K562 (cell line): ENCODE results near the gene SIGLEC7. TPM values are rescaled to one million over a fixed set of nuclear protein-coding genes. Genes with fewer than 3 reads are reported as not detected.

Source experiments
- ATAC-seq: fragments of 200-7000 bp; cut with Tn5 transposase; 3 replicates; pipeline ENCODE4 v1.9.1; 2020; ENCODE audit warnings: moderate library complexity
- BruUV-seq: library from RNA; stranded (reverse); fragments of 400-500 nt; replicated peaks from 2 replicates; lab custom pipeline; 2021; lab: Mats Ljungman, UMichigan
- CTCF ChIA-PET: fragments of 300-600 bp; formaldehyde crosslinking; extraction: SDS; loops from one replicate; lab custom pipeline; 2021; ENCODE audit warnings: low intra/inter-chr PET ratio; lab: Yijun Ruan, JAX
- POLR2A ChIA-PET: fragments of 300-600, 350-650 bp; sonication (Branson Sonifier 250); formaldehyde crosslinking; extraction: SDS; loops from one replicate; lab custom pipeline; 2021; ENCODE audit warnings: antibody characterized with exemption, inconsistent platforms; lab: Yijun Ruan, JAX
- DNase-seq, 4 experiments: peaks; one replicate each; pipeline versions ENCODE4 v3.0.0 to v3.0.0-alpha.2; 2011 to 2018; ENCODE audit warnings: low spot score in 3 of 4, mixed read lengths in 3 of 4; ENCODE audit errors: extremely low read depth in 1 of 4
- FAIRE-seq: peaks from 2 replicates; lab custom pipeline; 2011; peaks lifted over from hg19 to GRCh38; lab: Jason Lieb, UNC
- H2AFZ ChIP-seq: 2 replicates; pipeline ENCODE4 v1.6.0; 2011; ENCODE audit warnings: low read depth, low read length, control low read depth, inconsistent platforms
- H3K27ac ChIP-seq: fragments of 200-600 bp; 3 replicates; pipeline ENCODE4 v1.8.0; 2011; ENCODE audit warnings: low read depth, mild to moderate bottlenecking, control low read depth, inconsistent platforms, low read length, moderate library complexity, mixed read lengths; ENCODE audit errors: extremely low read depth
- H3K27me3 ChIP-seq, 2 experiments: fragments of 300-600 bp in 1 of 2; 2 replicates in 1 of 2; 3 replicates in 1 of 2; pipeline versions ENCODE4 v1.6.0 to v1.8.0; 2011; ENCODE audit warnings: inconsistent platforms in 2 of 2, low read length in 2 of 2, mild to moderate bottlenecking in 1 of 2, mixed read lengths in 1 of 2, moderate library complexity in 1 of 2; ENCODE audit not compliant: control insufficient read depth in 2 of 2, insufficient read depth in 2 of 2
- H3K36me3 ChIP-seq: fragments of 300-600 bp; 3 replicates; pipeline ENCODE4 v1.8.0; 2011; ENCODE audit warnings: mild to moderate bottlenecking, low read length, inconsistent platforms; ENCODE audit not compliant: control insufficient read depth, insufficient read depth
- H3K4me1 ChIP-seq, 2 experiments: fragments of 200-600 bp in 1 of 2; replicated peaks in 1 of 2; 2 replicates in 1 of 2; 3 replicates in 1 of 2; pipeline versions ENCODE4 v1.5.1 to v1.8.0; 2011; ENCODE audit warnings: inconsistent platforms in 2 of 2, low read length in 2 of 2, mild to moderate bottlenecking in 1 of 2, mixed read lengths in 1 of 2, moderate library complexity in 1 of 2; ENCODE audit not compliant: control insufficient read depth in 2 of 2, insufficient read depth in 2 of 2
- H3K4me2 ChIP-seq: 2 replicates; pipeline ENCODE4 v1.6.1; 2011; ENCODE audit warnings: low read length, control low read depth, inconsistent platforms, mixed read lengths; ENCODE audit not compliant: insufficient read depth
- H3K4me3 ChIP-seq: fragments of 200-600 bp; sonication (generic), shearing (Covaris generic); 2 replicates; pipeline ENCODE4 v1.5.1; 2016; ENCODE audit warnings: control low read depth, inconsistent platforms
- H3K79me2 ChIP-seq: fragments of 200-600 bp; 3 replicates; pipeline ENCODE4 v1.8.0; 2011; ENCODE audit warnings: low read length, inconsistent platforms; ENCODE audit not compliant: control insufficient read depth, insufficient read depth
- H3K9ac ChIP-seq, 2 experiments: 2 replicates each; pipeline versions ENCODE4 v1.6.0 to v1.6.1; 2011; ENCODE audit warnings: low read depth in 2 of 2, low read length in 2 of 2, control low read depth in 1 of 2, inconsistent platforms in 1 of 2, mild to moderate bottlenecking in 1 of 2, mixed read lengths in 1 of 2; ENCODE audit not compliant: insufficient read depth in 1 of 2
- H3K9me1 ChIP-seq: one replicate; pipeline ENCODE4 v1.6.0; 2011; ENCODE audit warnings: inconsistent platforms, mild to moderate bottlenecking, low read length, moderate library complexity; ENCODE audit not compliant: control insufficient read depth, insufficient read depth
- H3K9me3 ChIP-seq: replicated peaks from 2 replicates; pipeline ENCODE4 v1.5.1; 2011; ENCODE audit warnings: low read depth, low read length, inconsistent platforms; ENCODE audit not compliant: control insufficient read depth, insufficient read depth
- H4K20me1 ChIP-seq: replicated peaks from 2 replicates; pipeline ENCODE4 v1.6.1; 2011; ENCODE audit warnings: low read length, inconsistent platforms, mixed read lengths; ENCODE audit not compliant: control insufficient read depth, insufficient read depth
- CBX1 ChIP-seq: sonication (generic); IDR thresholded peaks from 2 replicates; pipeline ENCODE4 v1.6.1; 2016; ENCODE audit warnings: antibody characterized with exemption, low read depth, mild to moderate bottlenecking
- LARP7 ChIP-seq: fragments of 450-650 bp; IDR thresholded peaks from 2 replicates; pipeline ENCODE4 v1.6.1; 2016
- RAD21 ChIP-seq, 2 experiments: fragments of 250-450 bp in 1 of 2; fragments of 450-650 bp in 1 of 2; sonication (Bioruptor Pico) in 1 of 2; formaldehyde crosslinking in 1 of 2; IDR thresholded peaks in 1 of 2; conservative IDR thresholded peaks in 1 of 2; 2 replicates each; pipeline versions ENCODE4 v1.4.0 to v1.8.0; 2020 to 2022; ENCODE audit warnings: mild to moderate bottlenecking in 2 of 2, moderate library complexity in 1 of 2
- SIX5 ChIP-seq, 2 experiments: IDR thresholded peaks; 2 replicates each; pipeline ENCODE4 v1.6.1; 2011; ENCODE audit warnings: low read length in 2 of 2, borderline replicate concordance in 1 of 2, low read depth in 1 of 2, mild to moderate bottlenecking in 1 of 2, moderate library complexity in 1 of 2; ENCODE audit not compliant: insufficient read depth in 1 of 2
- TEAD1 ChIP-seq, 2 experiments: fragments of 450-650 bp in 1 of 2; sonication (generic) in 1 of 2; formaldehyde crosslinking; IDR thresholded peaks; 2 replicates each; pipeline versions ENCODE4 v1.4.0 to v1.8.0; 2020 to 2022; ENCODE audit warnings: mild to moderate bottlenecking in 2 of 2, missing genetic modification reagents in 1 of 2
- ZNF384 ChIP-seq: IDR thresholded peaks from 2 replicates; pipeline ENCODE4 v1.6.1; 2012; ENCODE audit warnings: low read depth, low read length, improper control_type of control experiment
- WGBS: fragments of 100-300 bp; shearing (Covaris generic); methylation state at CpG from one replicate; pipeline ENCODE4 v1.1.6; 2016; ENCODE audit warnings: low coverage, mixed read lengths; ENCODE audit not compliant: insufficient coverage; ENCODE audit errors: missing lambda C conversion rate; 5-methylcytosine and 5-hydroxymethylcytosine counted together
- in situ Hi-C: fragments of 300-500 bp; cut with MboI; formaldehyde crosslinking; loops from 4 replicates; pipeline ENCODE4 v1.15.0; 2018; ENCODE audit warnings: inconsistent platforms, mixed read lengths
- intact Hi-C: fragments of 100-400 bp; cut with micrococcal nuclease; formaldehyde crosslinking; loops from 2 replicates; pipeline ENCODE4 v1.14.2; 2022
- polyA plus RNA-seq, 8 experiments: library from polyadenylated mRNA; depleted of rRNA in 4 of 8; stranded (reverse) in 5 of 8; unstranded in 3 of 8; fragments of >200 nt; fragmentation: Nextera tagmentation in 2 of 8; fragmentation: Illumina TruSeq in 1 of 8; extraction: Ambion mirVana in 2 of 8; extraction: Trizol in 1 of 8; gene quantifications; 2 replicates each; pipeline versions ENCODE4 v1.2.1 to v1.2.3, GENCODE V29; 2011 to 2014; ENCODE audit warnings: inconsistent platforms in 1 of 8, missing spikeins in 1 of 8
- total RNA-seq, 7 experiments: library from RNA; depleted of rRNA in 6 of 7; stranded (reverse); fragments of >200 nt in 6 of 7; fragmentation: Illumina TruSeq in 2 of 7; extraction: Trizol in 2 of 7; gene quantifications; 2 replicates each; pipeline versions ENCODE4 v1.2.1 to v1.2.3, GENCODE V29; 2011 to 2021; ENCODE audit warnings: low replicate concordance in 1 of 7
- TF ChIP-seq, protein P1 (sequence below), 3 experiments: IDR thresholded peaks in 2 of 3; conservative IDR thresholded peaks in 1 of 3; 2 replicates each; pipeline ENCODE4 v1.5.1; 2011 to 2012; ENCODE audit warnings: low read length in 3 of 3, mild to moderate bottlenecking in 3 of 3, control low read depth in 2 of 3, improper control_type of control experiment in 1 of 3, inconsistent platforms in 1 of 3, low read depth in 1 of 3, mixed read lengths in 1 of 3, moderate library complexity in 1 of 3; ENCODE audit not compliant: insufficient read depth in 2 of 3

The SIGLEC7 gene
- total and polyA plus RNA-seq, 9 of the 15 experiments (the other 6 are each of a cell fraction or from before 2014, with no cell fraction given) = 0.10 to 0.12 TPM; not detected in 7

DNA sequence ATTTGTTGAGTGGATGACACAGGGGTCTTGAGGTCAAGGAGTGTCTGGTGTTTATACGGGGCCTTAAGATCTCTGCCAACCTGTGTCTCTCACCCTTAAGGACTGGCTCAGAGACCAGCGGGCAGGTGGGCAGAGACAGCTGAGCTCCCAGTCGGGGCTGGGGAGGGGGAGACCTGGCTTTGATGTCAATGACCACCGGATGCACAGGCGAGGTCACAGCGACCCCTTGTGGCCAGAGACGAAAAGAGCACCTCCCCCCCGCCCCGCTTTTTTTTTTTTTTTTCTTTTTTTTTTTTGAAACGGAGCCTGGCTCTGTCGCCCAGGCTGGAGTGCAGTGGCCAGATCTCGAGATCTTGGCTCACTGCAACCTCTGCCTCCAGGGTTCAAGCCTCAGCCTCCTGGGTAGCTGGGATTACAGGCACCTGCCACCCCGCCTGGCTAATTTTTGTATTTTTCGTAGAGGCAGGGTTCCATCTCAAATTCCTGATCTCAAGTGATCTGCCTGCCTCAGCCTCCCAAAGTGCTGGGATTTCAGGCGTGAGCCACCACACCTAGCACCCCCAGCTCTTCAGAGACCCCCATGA lies 47.3 kb upstream of the SIGLEC7 start (continued):
- TF ChIP-seq TEAD1 (CRISPR knock-in tag; IDR thresholded peaks at IDR 0.05) (no peak), ZNF384 (peak; percentile 99), LARP7 (no peak), CBX1 (no peak)
- TF ChIP-seq, protein P1, sequence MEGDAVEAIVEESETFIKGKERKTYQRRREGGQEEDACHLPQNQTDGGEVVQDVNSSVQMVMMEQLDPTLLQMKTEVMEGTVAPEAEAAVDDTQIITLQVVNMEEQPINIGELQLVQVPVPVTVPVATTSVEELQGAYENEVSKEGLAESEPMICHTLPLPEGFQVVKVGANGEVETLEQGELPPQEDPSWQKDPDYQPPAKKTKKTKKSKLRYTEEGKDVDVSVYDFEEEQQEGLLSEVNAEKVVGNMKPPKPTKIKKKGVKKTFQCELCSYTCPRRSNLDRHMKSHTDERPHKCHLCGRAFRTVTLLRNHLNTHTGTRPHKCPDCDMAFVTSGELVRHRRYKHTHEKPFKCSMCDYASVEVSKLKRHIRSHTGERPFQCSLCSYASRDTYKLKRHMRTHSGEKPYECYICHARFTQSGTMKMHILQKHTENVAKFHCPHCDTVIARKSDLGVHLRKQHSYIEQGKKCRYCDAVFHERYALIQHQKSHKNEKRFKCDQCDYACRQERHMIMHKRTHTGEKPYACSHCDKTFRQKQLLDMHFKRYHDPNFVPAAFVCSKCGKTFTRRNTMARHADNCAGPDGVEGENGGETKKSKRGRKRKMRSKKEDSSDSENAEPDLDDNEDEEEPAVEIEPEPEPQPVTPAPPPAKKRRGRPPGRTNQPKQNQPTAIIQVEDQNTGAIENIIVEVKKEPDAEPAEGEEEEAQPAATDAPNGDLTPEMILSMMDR (IDR thresholded peaks at IDR 0.05 in 2 of 3, conservative IDR thresholded peaks at IDR 0.05 in 1 of 3; ENCODE audit: insufficient read depth in 2 of 3, low read depth in 1 of 3, low read length in 3 of 3) = peak; percentile 83 to 87 (median 86)

DNA sequence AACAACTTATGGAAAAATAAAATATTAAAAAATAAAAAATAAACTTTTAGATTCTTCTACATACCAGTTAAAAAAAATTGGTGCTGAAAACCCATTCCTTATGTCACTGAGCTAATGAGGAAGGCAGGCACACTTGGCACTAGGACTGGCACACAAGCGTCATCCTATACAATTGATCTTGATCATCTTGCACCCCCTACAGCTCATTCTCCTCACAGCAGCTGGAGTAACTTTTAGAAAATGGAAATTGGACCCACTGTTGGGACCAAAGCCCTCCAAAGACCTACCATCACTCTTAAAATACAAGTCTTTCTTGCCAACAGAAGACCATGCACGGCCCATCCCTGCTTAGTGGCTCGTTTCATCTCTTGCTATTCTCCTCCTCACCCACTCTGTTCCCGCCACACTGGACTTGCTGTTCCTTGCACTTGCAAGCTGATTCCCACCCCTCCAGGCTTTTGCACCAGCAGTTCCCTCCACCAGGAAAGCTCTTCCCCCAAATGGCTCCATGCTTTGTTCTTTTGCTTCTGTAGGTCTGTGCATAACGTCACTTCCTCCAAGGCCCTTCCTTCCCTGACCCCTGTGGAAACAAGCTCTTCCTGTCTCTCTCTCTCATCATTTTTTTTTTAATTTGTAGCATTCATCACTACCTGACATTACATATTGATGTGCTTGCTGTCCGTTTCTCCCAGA lies 45.5 kb upstream of the SIGLEC7 start:
- Histone ChIP-seq H3K9me1 (peaks cover 5% of the 10 kb centered on the region), H3K27me3 (peaks cover 0 to 4% of the 10 kb centered on the region in 2 experiments; a peak in 2 of 5 replicates), H3K9ac (no peak overlapping the region), H3K79me2 (no peaks in the 10 kb centered on the region), H3K36me3 (peaks cover 14% of the 10 kb centered on the region; the same call in 1 of the 3 replicates), H3K4me3 (no peak overlapping the region), H3K4me2 (no peak overlapping the region), H4K20me1 (peaks cover 8% of the 10 kb centered on the region), H3K4me1 (no peaks in the 10 kb centered on the region; a peak in 1 of 5 replicates), H2AFZ (no peak overlapping the region), H3K27ac (no peak overlapping the region), H3K9me3 (no peaks in the 10 kb centered on the region)
- no peak for TF ChIP-seq SIX5 (IDR thresholded peaks at IDR 0.05; ENCODE audit: borderline replicate concordance in 1 of 2, insufficient read depth in 1 of 2, low read depth in 1 of 2, low read length in 2 of 2)
- peak in 1 of 2 experiments; percentile 22; a peak in 2 of 4 replicates for TF ChIP-seq RAD21 (CRISPR knock-in tag; conservative IDR thresholded peaks at IDR 0.05 in 1 of 2, IDR thresholded peaks at IDR 0.05 in 1 of 2)
- TF ChIP-seq, protein P1 (IDR thresholded peaks at IDR 0.05 in 2 of 3, conservative IDR thresholded peaks at IDR 0.05 in 1 of 3; ENCODE audit: insufficient read depth in 2 of 3, low read depth in 1 of 3, low read length in 3 of 3) = peak; percentile 37 to 50 (median 47); a peak in 5 of 6 replicates
- no peak for DNase-seq
- POLR2A ChIA-PET = interaction anchor here (0.7 kb wide), 4 partner anchors 60 to 195 kb away, joined by 3 to 4 read pairs (median 3); no protein-coding TSS in a partner anchor
- CTCF ChIA-PET = interaction anchor here (0.7 to 4.9 kb wide), 4 partner anchors 76 to 845 kb away, joined by 3 to 35 read pairs (median 4); partner anchors contain the start of gene KLK10
- intact Hi-C loops = loop anchor here (2.0 kb wide), 2 partner anchors 36 to 76 kb away; no protein-coding TSS in a partner anchor
- peak; percentile 55 for ATAC-seq
- BruUV-seq = TSS peak; percentile 18
- 58% methylated on average over 6 of the region's 6 CpGs for WGBS
- no peak for FAIRE-seq
- in situ Hi-C loops = loop anchor here (10.0 kb wide), 1 partner anchor 392 kb away; no protein-coding TSS in a partner anchor
